KG1 (cell line): ENCODE results near the gene IRX2.

Experiments
- DNase-seq: peaks from one replicate; lab custom pipeline; 2025; lab: John Stamatoyannopoulos, UW

IRX2 gene

DNA sequence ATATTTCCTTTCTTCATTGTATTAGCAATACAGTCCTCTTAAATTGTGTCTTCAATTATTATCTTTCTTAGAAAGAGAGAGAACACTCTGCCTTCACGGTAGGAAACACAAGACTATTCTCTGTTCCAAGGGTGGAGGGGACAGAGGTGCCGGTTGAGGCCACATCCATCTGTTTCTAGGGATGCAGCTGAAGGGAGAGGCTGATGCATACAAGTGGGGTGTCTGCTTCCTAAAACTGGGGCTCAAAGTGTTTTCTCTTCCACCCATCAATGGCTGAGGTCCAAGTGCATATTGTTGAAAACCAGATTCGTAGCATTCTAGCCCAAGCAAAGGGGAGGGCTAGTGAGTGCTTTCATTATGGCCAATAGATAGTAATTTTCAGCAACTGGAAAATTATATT is 9.5 kb downstream of the IRX2 start:
- no peak for DNase-seq

GRCh38 chr5:2740876-2741555 is 10.5 kb downstream of the IRX2 start:
- no peak for DNase-seq

DNA sequence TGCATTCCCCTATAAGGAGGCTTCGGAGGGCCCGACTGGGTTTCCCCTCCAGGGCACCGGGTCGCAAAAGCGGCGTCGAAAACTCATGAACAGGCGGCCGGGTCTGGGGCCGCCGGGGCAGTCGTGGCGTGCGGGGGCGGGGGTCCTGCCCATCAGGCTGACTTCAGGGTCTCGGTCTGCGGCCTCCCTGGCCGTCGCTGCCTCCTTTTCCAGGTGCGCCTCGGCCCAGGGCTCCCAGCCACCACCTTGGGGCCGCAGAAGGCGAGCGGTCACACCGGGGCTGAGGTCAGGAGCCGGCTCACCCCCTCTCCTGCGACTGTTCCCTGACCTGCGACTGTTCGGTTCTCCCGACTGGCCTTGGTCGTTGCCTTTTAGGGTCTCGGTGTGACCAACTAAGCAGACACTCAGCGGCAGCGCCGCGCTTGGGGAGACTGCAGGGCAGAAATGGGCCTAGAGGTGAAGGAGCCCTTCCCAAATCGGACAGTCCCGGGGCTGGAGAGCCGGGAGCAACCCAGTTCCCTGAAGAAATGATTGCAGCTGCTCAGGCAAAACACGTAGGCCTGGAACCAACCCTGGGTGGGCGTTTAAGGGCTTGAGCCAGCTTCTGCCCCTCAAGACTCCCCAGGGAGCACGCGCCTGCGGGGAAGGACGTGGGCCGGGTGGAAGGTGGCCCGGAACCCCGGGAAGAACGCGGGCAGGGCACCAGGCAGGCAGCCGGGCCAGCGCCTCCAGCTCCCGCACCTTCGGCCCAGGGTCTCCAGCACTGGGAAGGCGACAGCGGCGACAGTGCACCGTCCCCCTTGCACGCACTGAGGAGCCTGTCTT is 11.2 kb downstream of the IRX2 start:
- DNase-seq: no peak

GRCh38 chr5:2739360-2740050 is 12.0 kb downstream of the IRX2 start:
- DNase-seq: no peak

GRCh38 chr5:2738700-2739359 is 12.6 kb downstream of the IRX2 start:
- DNase-seq: no peak

DNA sequence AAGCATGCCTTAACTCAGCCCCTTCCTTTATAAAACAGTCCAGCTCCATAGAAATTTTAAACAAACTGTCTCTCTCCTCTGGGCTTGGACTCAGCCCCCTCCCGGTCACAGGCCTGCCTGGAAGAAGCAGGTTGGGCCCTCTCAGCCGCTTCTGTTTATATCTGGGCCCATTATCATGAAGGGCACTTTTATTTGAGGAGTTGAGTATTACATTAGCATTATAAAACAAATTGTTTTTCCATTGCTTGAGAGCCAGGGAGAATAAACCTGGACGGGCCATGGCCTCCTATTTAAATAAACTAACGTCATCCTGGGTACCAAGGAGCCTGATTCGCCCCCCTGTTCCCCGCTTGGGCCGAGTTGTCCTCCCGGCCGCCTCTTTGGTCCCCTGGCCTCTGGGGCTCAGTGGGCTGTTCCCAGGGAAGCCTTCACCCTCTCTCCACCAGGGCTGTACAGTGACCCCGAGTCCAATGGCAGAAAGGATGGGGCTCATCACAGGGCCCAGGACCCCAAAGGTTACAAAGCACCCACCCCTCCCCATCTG is 13.2 kb downstream of the IRX2 start:
- no peak for DNase-seq

GRCh38 chr5:2737273-2738155 is 14.0 kb downstream of the IRX2 start:
- DNase-seq: no peak

DNA sequence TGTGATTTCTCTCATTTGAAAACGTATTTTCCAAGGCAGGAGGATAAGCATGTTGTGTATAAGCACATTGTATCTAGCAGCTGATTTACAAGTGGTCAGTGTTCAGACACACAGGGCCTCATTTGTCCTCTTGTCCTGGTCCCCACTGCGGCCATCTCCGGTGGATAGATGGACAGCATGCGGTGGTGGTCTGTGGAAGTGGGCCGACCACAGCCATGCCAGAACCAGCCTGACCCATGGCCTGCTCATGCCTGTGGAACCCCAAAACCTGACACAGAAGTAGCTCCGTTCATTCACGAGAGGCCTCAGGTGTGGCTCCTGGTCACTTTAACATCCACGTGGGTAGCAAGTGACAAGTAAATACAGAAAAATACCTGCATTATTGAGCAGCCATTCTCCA is 14.6 kb downstream of the IRX2 start:
- DNase-seq: no peak

DNA sequence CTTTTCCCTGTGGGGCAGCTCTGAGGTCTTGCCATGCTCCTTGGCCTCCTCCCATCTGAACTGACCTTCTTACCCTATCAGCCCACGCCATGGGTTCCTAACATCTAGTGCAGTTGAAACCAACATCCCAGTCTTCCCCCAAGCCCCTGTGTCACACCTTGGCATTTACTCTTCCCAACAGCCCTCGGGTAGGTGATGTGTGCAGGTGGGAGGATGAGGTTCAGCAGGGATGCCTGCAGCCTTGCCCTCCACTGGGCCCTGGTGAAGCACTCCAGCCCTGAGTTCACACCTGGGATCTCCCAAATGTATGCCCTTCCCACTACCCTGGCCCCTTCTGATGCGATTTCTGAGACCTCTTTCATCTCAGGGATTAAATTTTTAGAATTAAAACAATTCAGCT is 15.5 kb downstream of the IRX2 start:
- no peak for DNase-seq

- no peak for DNase-seq
These were observed 18.6 kb downstream of the IRX2 start for GRCh38 chr5:2732850-2733249.

GRCh38 chr5:2732004-2732403 is 19.5 kb downstream of the IRX2 start:
- DNase-seq: no peak

DNA sequence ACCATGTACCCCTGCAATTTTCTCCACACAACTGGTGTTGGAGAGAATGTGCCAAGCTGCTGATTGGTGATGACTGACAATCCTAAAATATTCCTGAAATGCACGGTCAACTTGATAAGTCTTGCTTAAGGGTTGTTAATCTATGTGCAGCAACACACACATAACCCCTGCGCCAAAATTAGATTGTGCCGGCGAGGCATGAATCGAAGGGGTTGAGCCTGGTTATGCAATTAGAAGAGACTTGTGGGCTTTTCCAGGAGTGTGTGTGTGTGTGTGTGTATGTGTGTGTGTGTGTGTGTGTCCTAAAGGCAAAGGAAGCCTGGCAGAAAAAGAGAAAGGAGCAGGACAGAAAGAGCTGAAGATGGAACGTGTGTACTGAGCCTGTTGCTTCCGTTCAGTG is 22.3 kb downstream of the IRX2 start:
- DNase-seq: no peak

DNA sequence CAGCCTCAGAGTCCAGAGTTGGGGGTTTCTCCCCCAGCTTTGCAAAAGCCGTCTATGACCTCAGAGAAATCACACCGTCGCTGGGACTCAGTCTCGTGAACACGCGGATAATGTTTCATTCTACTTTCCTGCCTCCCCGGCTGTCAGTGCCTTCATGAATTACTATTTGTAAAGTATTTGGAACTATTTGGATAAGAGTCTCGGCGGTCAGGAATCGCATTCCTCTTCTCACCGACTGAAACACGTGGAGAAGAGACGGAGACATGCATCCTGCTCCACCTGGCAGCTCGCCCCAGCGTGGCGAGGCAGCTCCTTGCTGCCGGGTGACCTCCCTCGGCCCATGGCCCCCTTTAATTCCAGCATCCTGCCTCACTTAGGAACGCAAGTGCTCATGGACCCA is 23.9 kb downstream of the IRX2 start:
- DNase-seq: no peak

- no peak for DNase-seq
These were observed 25.3 kb downstream of the IRX2 start for GRCh38 chr5:2725980-2726765.

- no peak for DNase-seq
These were observed 26.6 kb downstream of the IRX2 start for GRCh38 chr5:2724831-2725230.

- no peak for DNase-seq
These were observed 27.4 kb downstream of the IRX2 start for GRCh38 chr5:2724031-2724581.

DNA sequence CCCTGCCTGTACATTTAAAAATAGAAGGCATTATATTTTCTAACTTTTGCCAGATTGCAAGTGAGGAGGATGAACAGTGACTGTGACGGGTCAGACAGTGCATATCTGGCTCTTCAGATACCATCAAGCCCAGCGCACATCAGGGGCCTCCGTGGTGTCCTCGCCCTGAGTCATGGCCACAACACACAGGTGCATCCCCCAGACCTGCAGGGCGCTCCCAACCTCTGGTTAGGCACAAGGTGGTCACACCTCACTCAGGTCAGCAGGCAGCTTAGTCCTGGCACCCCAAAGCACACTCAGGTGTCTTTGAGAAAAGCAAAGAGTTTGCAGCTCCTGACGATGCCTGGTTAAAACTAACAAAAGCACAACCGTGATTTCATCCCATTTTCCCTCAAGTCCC is 28.6 kb downstream of the IRX2 start:
- no peak for DNase-seq

DNA sequence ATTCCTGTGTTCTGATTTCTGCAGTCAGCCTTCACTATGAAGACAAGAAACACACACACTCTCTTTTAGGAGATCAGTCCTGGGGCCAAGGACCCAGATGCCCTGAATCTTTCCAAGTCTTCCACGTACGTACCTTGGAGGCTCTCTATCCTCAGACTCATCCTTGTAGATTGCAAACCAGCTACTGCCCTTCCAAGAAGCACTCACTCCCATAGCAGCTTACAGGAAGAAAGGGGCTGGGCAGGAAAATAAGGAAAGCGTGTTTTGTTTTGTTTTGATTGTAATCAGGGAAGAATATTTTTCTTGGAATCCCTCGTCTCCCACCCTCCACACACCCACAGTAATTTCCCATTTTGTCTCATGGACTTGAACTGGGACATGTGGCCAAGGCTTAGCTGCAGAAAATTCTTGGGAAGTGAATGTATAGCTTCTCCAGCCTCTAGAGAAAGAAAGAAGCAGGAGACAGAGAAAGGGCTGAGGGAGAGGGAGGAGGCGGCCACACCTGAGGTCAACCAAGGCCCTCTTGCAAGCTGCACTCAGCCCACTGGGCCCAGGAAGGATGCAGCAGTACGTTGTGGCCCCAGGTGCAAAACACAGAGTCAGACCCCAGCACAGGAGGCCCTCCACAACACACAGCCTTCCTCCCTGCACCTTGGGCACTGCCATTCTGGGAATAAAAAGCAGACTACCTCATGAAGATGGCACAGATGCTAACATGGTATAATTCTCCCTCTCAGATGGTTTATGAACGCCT is 29.9 kb downstream of the IRX2 start:
- no peak for DNase-seq

GRCh38 chr5:2719332-2719731 is 32.1 kb downstream of the IRX2 start:
- no peak for DNase-seq
